ACHN (cell line): ENCODE results near the gene KCTD1.

Experiments
- DNase-seq: peaks from one replicate; pipeline ENCODE4 v3.0.0-alpha.2; 2015
- in situ Hi-C: cut with HindIII; loops from 2 replicates; pipeline ENCODE4 v1.10.0; 2017; ENCODE audit warnings: low sequenced_read_pairs, low pct_ligation_motif_present, low pct_unique_long_range_greater_than_20kb

KCTD1 gene

DNA sequence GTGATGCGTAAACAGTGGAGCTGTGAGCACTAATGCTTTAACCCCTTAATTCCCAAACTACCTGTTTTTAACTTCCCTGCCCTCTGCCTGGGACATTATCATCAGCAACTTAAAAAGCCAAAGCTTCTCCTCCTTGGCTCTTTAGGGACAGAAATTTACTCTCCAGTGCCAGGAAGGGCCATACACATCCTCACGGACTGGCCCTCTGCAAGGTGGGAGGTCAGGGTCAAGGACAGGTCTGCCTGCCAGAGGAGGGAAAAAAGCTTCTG, 21.5 kb downstream of the KCTD1 start:
- DNase-seq = no peak
- in situ Hi-C loops = no loop called here

DNA sequence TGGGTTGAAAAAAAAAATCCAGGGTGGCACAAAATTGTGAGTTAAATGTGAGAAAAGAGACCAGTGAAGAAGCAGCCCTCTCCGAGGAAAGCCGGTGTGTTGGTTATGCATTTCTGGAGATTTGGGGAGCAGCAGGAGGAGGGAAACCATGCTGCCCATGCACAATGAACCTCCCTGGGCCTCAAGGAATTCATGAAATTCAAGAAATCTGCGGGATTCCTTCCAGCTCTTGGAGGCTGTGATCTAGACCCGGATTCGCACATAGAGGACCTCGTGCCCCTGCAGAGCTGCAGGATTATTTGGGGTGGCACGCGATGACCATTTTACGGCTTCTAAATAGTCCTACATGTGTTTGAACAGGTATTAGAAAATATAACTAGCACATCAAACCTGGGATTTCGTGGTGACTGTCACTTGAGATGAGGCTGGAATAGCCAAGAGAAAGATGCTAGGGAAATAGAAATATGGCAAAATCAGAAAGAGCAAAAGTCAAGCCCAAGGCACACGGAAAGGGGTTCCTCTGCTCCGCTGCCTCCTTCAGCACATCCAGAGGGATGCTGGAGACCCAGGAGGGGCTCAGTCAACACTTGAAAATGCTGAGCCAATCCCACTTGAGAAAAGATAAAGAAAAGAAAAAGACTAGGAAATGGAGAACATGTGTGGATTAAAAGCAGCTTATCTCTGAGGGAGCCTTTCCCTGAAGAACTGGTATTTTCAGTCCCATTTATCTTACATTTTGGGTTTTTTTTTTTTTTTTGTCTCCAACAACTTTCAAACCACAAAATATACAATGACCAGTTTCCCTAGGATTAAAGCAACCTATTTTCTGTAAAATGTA, 22.0 kb downstream of the KCTD1 start:
- in situ Hi-C loops = no loop called here
- no peak for DNase-seq

DNA sequence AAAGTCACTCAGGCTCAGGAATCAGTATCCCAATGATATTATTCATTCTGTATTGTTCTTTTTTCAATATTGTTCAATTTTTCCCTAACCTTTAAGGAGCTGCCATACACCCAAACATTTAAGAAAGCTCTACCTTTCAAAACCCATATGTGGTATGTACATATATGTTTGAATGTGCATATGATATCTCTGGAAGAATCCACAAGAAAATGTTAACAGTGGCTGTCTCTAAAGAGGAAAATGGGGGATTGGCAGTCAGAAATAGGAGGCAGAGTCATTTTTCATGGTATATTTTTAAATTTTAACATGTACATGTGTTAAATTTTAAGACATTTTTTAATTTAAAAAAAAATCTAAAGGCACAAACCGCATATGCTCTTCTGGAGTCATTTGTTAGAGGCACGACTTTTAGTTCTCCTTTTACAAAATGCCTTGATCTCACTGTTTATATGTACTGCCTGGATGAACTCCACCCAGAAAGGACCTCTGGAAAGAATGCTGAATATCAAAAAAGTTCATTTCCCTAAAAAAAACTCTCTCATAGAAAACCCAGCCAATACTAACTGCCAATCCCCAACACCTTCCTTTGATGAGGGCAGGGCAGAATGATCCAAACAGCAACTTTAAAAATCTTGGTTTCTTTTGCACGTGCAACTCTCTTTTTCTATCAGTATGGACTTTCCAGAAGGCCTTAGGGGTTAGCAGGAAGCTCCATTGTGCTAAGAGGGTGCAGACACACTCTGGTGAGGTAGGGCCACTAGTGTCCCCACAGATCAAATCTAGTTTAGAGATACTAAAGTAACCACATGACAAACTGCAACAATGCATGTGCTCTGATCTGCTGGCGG, 23.6 kb downstream of the KCTD1 start:
- no peak for DNase-seq
- in situ Hi-C loops = no loop called here

DNA sequence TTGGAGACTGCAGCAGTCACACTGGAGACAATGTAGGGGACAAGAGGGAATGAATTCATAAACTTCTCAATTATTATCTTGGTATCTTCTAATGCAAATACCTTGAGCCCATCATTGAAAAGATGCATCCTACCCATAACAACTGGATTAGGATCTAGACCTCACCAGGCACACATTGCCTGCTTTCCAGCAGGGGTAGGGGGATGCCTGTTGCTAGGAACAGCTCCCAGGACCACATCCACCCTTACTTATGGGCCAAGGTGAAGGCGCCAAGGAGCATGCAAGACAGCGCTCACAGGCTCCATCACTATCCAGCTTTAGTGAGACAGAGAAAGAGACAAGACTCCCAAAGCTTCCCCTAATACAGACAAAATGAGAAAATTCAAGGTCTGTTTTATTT, 24.4 kb downstream of the KCTD1 start:
- in situ Hi-C loops = no loop called here
- DNase-seq = no peak

DNA sequence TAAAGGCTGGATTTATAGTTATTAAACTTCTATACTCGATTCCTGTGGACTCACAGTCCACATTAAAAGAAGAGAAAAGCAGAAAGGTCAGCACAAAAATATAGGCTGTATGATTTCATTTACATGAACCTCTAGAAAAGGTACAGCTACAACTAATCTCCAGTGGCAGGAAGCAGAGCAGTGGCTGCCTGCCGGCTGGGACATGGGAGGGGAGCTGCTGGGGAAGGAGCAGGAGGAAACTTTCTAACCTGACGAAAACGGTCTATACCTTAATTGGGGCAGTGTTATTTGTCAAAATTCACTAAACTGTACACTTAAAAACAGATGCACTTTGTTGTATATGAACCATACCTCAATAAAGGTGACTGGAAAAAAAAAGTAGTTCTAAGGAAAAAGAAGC, 26.7 kb downstream of the KCTD1 start:
- no peak for DNase-seq
- in situ Hi-C loops = no loop called here

DNA sequence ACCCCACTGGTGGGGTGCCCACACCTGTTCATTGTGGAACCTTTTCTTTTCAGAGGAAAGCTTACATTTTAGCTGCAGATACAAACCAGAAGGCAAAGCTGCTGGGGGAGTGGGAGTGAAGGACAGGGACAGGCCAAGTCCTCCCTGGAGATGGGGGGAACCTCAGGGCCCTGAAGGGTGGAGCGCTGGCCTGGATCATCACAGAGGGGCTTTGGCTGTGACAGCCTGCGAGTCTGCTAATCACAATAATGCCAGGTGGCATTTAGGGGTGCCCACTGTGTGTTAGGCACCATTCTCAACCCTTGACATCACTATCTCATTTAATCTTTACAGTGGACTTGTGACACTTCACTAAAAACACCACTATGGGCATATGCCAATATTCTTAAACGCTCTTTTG, 27.4 kb downstream of the KCTD1 start:
- no peak for DNase-seq
- in situ Hi-C loops = no loop called here

DNA sequence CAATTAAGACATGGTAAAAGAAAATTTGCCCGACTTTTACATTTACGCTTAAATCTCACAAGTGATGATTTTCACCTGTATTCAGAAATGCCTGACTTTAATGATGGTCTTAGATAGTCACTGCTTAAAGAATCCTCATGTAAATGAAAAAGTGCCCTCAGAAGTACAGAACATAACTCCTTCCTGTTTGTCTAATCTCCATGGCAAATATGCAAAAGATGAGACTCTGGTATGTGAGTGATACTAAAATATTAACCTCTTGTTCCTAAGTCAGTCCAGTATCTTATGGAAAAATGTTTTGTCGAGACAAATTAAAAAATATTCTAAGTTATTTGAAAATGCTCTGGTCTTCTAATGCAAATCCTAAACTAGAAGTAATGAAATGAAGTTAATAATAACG, 29.2 kb downstream of the KCTD1 start:
- DNase-seq = no peak
- in situ Hi-C loops = no loop called here

DNA sequence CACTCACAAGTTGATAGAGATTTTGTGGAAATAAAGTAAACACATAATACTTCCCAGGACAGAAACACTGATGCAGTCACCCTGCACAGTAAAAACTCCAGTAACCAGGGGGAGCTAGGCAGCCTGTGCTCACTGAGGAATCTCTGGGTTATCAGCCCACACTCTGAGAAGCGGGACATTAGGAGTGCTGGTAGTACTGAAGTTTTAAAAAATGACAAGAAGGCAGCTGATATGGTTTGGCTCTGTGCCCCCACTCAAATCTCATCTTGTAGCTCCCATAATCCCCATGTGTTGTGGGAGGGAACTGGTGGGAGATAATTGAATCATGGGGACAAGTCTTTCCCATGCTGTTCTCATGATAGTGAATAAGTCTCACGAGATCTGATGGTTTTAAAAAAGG, 31.4 kb downstream of the KCTD1 start:
- in situ Hi-C loops = no loop called here
- no peak for DNase-seq

DNA sequence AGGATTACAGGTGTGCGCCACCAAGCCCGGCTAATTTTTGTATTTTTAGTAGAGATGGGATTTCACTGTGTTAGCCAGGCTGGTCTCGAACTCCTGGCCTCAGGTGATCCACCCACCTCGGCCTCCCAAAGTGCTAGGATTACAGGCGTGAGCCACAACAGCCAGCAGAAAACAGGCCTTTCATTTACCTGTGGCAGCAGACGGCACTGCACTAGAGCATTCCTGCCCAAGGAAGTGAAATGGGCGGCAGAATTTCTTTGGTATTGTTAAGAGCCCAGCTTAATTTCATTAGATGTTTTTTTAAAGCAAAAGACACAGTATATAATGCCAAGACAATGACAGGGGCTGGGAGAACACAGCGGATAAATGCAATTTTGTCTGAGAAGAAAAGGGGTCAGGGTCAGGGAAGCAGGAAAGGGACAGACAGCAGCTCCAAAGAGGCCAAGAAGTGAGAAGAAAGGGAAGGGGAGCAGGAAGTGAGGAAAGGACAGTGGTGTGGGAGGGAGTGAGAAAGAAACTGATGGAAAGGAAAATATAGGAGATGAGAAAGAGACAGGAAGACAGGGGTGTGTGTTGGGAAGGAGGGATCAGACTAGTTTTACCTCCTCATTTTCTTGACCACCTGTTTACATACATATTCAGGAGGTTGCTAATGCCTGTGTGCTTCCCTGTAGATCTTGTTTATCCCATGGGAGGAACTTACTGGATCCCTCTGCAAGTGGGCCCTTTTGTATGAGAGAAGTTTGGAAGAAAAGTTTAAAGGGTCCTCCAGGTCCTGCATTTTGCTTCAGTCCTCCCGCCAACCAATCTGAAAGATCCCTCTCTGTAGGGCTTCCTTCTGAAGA, 32.5 kb downstream of the KCTD1 start:
- DNase-seq = no peak

DNA sequence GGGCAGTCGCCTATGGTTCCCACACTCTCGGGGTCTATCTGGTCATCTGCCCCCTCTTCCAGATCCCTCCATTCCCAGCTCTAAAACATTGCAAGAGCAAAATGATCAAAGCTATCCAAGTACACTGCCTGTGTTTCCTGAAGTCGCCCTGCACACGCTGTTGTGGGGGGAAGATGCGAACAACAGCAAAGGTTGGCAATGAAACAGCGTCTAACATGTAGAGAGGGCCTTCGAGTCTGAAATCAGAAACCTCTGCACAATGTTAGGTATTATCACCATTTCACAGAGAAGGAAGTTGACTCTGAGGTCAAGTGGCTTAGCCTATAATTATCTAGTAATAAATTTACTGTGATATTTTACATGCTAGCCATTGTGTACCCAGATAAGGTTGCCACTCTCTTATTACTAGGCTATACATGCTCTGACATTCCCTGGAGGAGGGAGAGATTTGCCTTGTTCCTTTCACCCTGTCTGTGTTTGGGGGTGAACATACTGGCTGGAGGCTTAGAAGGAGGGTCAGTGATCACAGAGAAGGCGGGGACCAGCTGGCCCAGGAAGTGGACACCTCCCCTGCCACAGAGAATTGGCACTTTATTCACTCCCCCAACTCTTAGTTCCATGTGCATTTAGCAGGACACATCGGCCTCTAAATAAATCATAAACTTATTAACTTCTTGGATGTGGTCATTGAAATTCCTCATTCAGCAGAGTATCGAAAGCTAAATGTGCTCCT, 36.8 kb downstream of the KCTD1 start:
- in situ Hi-C loops = no loop called here
- peak; percentile 75 for DNase-seq

More for the DNA sequence above, 32.5 kb downstream of the KCTD1 start:
- in situ Hi-C loops = no loop called here

DNA sequence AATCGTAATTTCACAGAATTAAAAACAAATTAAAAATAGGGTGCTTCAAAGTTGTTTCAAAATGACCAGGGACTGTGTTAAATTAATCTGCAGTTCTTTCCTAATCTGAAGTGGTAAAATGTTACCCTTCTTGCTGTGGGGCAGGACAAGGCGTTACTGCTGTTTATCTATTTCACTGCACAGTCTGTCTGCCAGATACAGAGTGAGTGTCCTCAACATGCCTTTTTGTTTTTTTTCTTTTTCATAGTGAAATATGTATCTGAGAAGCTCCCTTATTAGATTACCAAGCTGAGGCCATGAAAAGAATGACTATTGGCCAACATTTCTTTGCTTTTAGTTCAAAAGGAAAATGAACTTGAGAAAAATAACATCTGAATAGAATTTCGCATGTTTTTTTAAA, 38.0 kb downstream of the KCTD1 start:
- in situ Hi-C loops = no loop called here

DNA sequence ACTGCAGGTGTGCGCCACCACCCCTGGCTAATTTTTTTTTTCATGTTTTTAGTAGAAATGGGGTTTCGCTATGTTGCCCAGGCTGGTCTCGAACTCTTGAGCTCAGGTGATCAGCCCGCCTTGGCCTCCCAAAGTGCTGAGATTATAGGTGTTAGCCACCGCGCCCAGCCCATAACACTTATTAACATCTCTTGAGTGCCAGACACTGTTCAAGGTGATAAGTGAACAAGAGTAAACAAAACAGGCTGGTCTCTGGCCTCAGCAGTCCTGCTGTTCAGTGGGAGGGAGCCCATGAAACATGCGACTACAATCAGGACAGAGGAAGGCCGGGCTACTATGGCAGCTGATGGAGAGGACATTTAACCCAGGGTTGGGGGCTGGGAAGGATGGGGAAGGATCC, 42.3 kb downstream of the KCTD1 start:
- in situ Hi-C loops = no loop called here
- no peak for DNase-seq

More for the DNA sequence above, 38.0 kb downstream of the KCTD1 start:
- DNase-seq = no peak

DNA sequence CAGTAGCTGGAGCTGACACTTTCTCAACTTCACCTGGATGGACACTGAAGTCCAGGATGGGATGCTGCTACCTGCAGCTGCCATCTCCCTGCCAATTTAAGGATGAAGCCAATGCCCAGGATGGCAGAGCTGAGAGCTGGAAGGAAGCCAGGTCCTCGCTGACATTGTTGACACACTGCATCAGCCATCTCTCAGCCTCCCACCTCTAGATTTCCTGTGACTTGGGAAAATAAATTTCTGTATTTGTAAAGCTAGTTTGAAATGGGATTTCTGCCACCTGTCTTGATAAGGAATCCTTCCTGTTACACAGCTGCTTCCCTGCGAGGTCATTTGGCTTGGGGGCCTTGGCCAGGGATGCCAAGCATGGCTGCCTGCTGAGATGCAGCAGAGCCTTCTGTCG, 43.5 kb downstream of the KCTD1 start:
- in situ Hi-C loops = no loop called here

DNA sequence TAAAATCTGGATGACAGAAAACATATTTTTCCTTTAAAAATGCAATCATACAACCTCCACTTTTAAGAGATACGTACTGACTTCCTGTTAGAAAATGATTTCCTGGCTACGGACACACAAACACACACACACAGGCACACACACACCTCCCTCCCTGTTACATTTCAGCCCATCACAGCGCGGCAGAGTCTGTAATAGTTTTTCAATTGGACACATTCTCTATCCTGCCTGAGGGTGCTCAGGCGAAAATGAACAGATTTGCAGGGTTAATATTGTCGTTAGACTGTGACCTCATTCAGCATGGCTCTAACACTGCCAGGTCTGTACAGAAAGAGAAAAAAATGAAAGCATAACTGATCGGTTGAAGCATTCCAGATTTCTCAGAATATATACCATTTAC, 45.0 kb downstream of the KCTD1 start:
- no peak for DNase-seq

More for the DNA sequence above, 43.5 kb downstream of the KCTD1 start:
- no peak for DNase-seq

DNA sequence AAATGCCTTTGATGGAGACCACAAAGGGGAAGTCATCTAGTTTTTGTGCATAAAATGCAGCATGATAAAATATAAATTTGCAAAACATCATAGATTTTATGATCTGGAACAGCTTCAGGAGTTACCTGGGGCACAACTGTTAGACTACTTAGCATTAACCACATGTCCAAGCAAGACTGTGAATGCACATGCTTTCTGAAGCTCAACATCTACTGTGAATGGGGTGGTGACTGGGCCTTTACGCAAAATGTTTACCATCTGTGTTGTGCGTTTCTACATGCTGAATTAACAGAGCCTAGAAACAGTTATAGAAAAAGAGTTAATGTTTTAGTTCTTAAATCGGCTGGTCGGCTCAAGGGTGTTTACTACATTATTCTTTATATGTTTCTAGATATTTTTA, 45.5 kb downstream of the KCTD1 start:
- no peak for DNase-seq
- in situ Hi-C loops = no loop called here

More for the DNA sequence above, 45.0 kb downstream of the KCTD1 start:
- in situ Hi-C loops = no loop called here

DNA sequence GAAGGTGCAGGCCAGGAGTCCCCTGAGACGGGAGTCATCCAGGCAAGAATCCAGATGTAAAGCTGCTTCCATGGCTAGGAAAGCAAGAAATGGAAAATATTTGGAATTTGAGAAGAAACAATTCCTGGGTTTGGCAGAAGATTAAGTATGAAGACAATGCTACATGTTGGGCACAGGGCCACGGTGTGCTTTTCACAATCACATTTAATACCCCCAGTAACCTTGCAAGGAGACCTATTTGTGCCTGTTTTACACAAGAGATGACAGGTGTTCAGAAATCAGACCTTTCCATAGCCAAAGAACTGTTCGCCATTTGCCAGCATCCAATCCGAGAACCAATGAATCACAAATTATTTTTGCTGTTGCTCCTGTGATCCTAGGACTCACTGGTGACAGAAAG, 50.5 kb downstream of the KCTD1 start:
- in situ Hi-C loops = no loop called here

DNA sequence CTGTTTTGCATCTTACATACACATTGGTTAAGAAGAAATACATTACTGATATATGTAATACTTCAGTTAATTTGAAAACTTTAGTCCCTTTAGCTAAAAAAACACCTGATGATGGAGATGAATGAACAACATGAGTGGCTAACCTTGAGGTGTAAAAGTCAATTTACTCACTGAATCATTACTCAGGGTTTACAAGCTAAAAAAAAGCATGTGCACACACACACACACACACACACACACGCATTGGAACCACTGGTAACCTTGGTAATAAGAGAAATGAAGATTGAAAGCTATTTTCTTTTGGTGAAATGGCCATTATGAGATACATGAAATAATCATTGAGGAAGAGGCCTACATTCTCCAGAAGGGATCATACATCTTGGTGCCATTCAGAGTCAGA, 51.8 kb downstream of the KCTD1 start:
- DNase-seq = no peak
- in situ Hi-C loops = no loop called here

More for the DNA sequence above, 50.5 kb downstream of the KCTD1 start:
- no peak for DNase-seq

DNA sequence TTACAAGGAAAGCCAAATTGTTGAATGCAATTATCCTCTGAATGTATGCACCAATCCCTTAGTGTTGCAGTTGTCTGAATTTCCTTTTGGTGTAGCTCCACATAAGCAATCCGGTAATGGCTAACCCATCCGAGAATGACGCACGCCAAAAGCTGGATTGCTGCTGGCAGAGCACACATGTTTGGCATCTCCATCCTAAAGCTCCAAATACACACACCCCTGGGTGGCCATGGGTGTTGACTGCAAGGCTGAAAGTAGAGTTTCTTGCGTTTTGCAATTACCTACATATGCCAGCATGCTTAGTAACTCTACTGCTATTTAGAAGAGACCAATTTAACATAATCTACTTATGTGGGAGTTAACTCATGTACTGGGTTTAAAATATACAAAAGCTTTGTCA, 53.1 kb downstream of the KCTD1 start:
- in situ Hi-C loops = no loop called here

More for the DNA sequence above, 53.1 kb downstream of the KCTD1 start:
- DNase-seq = no peak
